ENCODE results near the gene KCTD16.
A peak's percentile ranks its signal among the peaks of the same experiment; 100 is the strongest.

The KCTD16 gene

GRCh38 chr5:144295284-144295683 is 124.6 kb downstream of the KCTD16 start:
- no peak for DNase-seq

- no peak for DNase-seq
Observed at GRCh38 chr5:144297081-144297480, 126.4 kb downstream of the KCTD16 start.

- no peak for DNase-seq
Observed at GRCh38 chr5:144298658-144299057, 128.0 kb downstream of the KCTD16 start.

GRCh38 chr5:144304688-144305087 is 134.0 kb downstream of the KCTD16 start:
- no peak for DNase-seq

GRCh38 chr5:144307736-144308135 is 137.1 kb downstream of the KCTD16 start:
- peak; percentile 50 for DNase-seq

GRCh38 chr5:144308174-144308573 is 137.5 kb downstream of the KCTD16 start:
- DNase-seq, result no peak

- DNase-seq, result no peak
Observed at GRCh38 chr5:144308906-144309670, 138.4 kb downstream of the KCTD16 start.

GRCh38 chr5:144310621-144311020 is 139.9 kb downstream of the KCTD16 start:
- DNase-seq, result no peak

GRCh38 chr5:144313147-144313726 is 142.6 kb downstream of the KCTD16 start:
- peak; percentile 51 for DNase-seq

GRCh38 chr5:144315026-144315425 is 144.4 kb downstream of the KCTD16 start:
- DNase-seq, result no peak

GRCh38 chr5:144315994-144316634 is 145.4 kb downstream of the KCTD16 start:
- peak; percentile 13 for DNase-seq

- no peak for DNase-seq
Observed at GRCh38 chr5:144318011-144318410, 147.3 kb downstream of the KCTD16 start.

GRCh38 chr5:144318460-144318859 is 147.8 kb downstream of the KCTD16 start:
- no peak for DNase-seq

GRCh38 chr5:144323181-144323580 is 152.5 kb downstream of the KCTD16 start:
- DNase-seq, result no peak

- no peak for DNase-seq
Observed at GRCh38 chr5:144325532-144325931, 154.9 kb downstream of the KCTD16 start.

- no peak for DNase-seq
Observed at GRCh38 chr5:144328494-144328893, 157.8 kb downstream of the KCTD16 start.

GRCh38 chr5:144328980-144329379 is 158.3 kb downstream of the KCTD16 start:
- DNase-seq, result no peak

- no peak for DNase-seq
Observed at GRCh38 chr5:144329681-144330080, 159.0 kb downstream of the KCTD16 start.

- DNase-seq, result no peak
Observed at GRCh38 chr5:144331361-144331760, 160.7 kb downstream of the KCTD16 start.

GRCh38 chr5:144332265-144332664 is 161.6 kb downstream of the KCTD16 start:
- DNase-seq, result no peak

GRCh38 chr5:144333336-144333920 is 162.8 kb downstream of the KCTD16 start:
- DNase-seq, result no peak

GRCh38 chr5:144335561-144335960 is 164.9 kb downstream of the KCTD16 start:
- no peak for DNase-seq

GRCh38 chr5:144336191-144336961 is 165.7 kb downstream of the KCTD16 start:
- no peak for DNase-seq

Measured in NCI-H1105 (cell line).